Testis (tissue), 3 donors: Measurements from ENCODE around the gene HS3ST5. TPM values are rescaled to one million over a fixed set of nuclear protein-coding genes. Genes with fewer than 3 reads are reported as not detected.

ENCODE experiments used
- DNase-seq: peaks from one replicate; pipeline ENCODE4 v3.0.0-alpha.2; 2019
- H3K27ac ChIP-seq, 2 donors: fragments of 200-600 bp; sonication (generic); one replicate each; pipeline ENCODE4 v1.5.1; 2019
- H3K27me3 ChIP-seq: fragments of 200-600 bp; sonication (generic); one replicate; pipeline ENCODE4 v1.5.1; 2019
- H3K36me3 ChIP-seq: fragments of 200-600 bp; sonication (generic); one replicate; pipeline ENCODE4 v1.5.1; 2017; ENCODE audit warnings: low read depth; ENCODE audit errors: missing control alignments
- H3K4me1 ChIP-seq: fragments of 200-600 bp; sonication (generic); one replicate; pipeline ENCODE4 v1.5.1; 2019
- H3K4me3 ChIP-seq, 2 donors: fragments of 200-600 bp; sonication (generic); one replicate each; pipeline ENCODE4 v1.5.1; 2017 to 2019
- H3K9me3 ChIP-seq: fragments of 200-600 bp; sonication (generic); one replicate; pipeline ENCODE4 v1.5.1; 2017
- CTCF ChIP-seq, 3 experiments: fragments of 450-650 bp in 2 of 3; fragments of 200-600 bp in 1 of 3; sonication (generic) in 1 of 3; IDR thresholded peaks; one replicate each; pipeline ENCODE4 v1.5.1; 2016 to 2019; ENCODE audit warnings: antibody characterized with exemption in 3 of 3, mild to moderate bottlenecking in 2 of 3, moderate library complexity in 1 of 3
- POLR2A ChIP-seq: fragments of 450-650 bp; IDR thresholded peaks from one replicate; pipeline ENCODE4 v1.6.1; 2017; ENCODE audit warnings: antibody characterized with exemption, mild to moderate bottlenecking, moderate library complexity
- WGBS, 2 donors: methylation state at CpG; one replicate each; pipeline ENCODE4 v1.1.5; 2018; 5-methylcytosine and 5-hydroxymethylcytosine counted together
- intact Hi-C: fragments of 100-400 bp; cut with DNase I; formaldehyde crosslinking; loops from one replicate; pipeline ENCODE4 v1.15.1; 2023; ENCODE audit warnings: low total_unique reads
- polyA plus RNA-seq: library from polyadenylated mRNA; stranded (reverse); fragments of 350-450 nt; fragmentation: Illumina TruSeq; extraction: RNeasy Lipid Tissue Mini Kit (QIAGEN cat#74804); gene quantifications from one replicate; pipeline ENCODE4 v1.2.3, GENCODE V29; 2014; ENCODE audit warnings: low read depth, low replicate concordance; ENCODE audit not compliant: insufficient read depth
- total RNA-seq, 2 donors: library from RNA; depleted of rRNA; stranded (reverse); fragments of >200 nt; gene quantifications; one replicate each; pipeline ENCODE4 v1.2.3, GENCODE V29; 2016

Gene HS3ST5
- total and polyA plus RNA-seq, 3 donors from 2014 or later, result 0.12 to 0.20 (median 0.16) TPM

GRCh38 chr6:114100215-114100994 is 242.4 kb downstream of the HS3ST5 start:
- intact Hi-C loops, result no loop called here
- H3K27ac ChIP-seq, result no peak overlapping the region
- 85 to 91% methylated on average over 10 of the region's 10 CpGs for WGBS, 2 donors
- no peaks in the 10 kb centered on the region for H3K4me1 ChIP-seq
- no peak overlapping the region for H3K4me3 ChIP-seq
- DNase-seq, result no peak
- no peaks in the 10 kb centered on the region for H3K36me3 ChIP-seq
- TF ChIP-seq CTCF (IDR thresholded peaks at IDR 0.05), result no peak
- no peak for TF ChIP-seq POLR2A
- no peaks in the 10 kb centered on the region for H3K27me3 ChIP-seq
- no peaks in the 10 kb centered on the region for H3K9me3 ChIP-seq

- Histone ChIP-seq H3K9me3 (no peaks in the 10 kb centered on the region), H3K27ac (no peak overlapping the region), H3K36me3 (no peaks in the 10 kb centered on the region), H3K27me3 (no peaks in the 10 kb centered on the region), H3K4me1 (no peaks in the 10 kb centered on the region), H3K4me3 (no peak overlapping the region)
- DNase-seq, result peak; percentile 17
- intact Hi-C loops, result no loop called here
- 11 to 21% methylated on average over 2 of the region's 2 CpGs for WGBS, 2 donors
- TF ChIP-seq POLR2A (no peak), CTCF (IDR thresholded peaks at IDR 0.05) (peak; percentile 53 to 94 (median 57))
Measured at GRCh38 chr6:114096561-114097172, 246.2 kb downstream of the HS3ST5 start.

- TF ChIP-seq POLR2A, result no peak
- TF ChIP-seq CTCF (IDR thresholded peaks at IDR 0.05), result no peak
- Histone ChIP-seq H3K9me3 (no peaks in the 10 kb centered on the region), H3K27ac (no peak overlapping the region), H3K36me3 (no peaks in the 10 kb centered on the region), H3K4me3 (no peak overlapping the region), H3K4me1 (no peaks in the 10 kb centered on the region), H3K27me3 (no peaks in the 10 kb centered on the region)
- intact Hi-C loops, result no loop called here
- 93 to 100% methylated on average over 2 of the region's 2 CpGs for whole genome bisulfite sequencing, 2 donors
- DNase-seq, result no peak
Measured at GRCh38 chr6:114092943-114093342, 249.9 kb downstream of the HS3ST5 start.

GRCh38 chr6:114090626-114091025 is 252.2 kb downstream of the HS3ST5 start:
- WGBS, 2 donors, result 20 to 25% methylated on average over 4 of the region's 4 CpGs
- H3K9me3 ChIP-seq, result no peaks in the 10 kb centered on the region
- intact Hi-C loops, result no loop called here
- no peaks in the 10 kb centered on the region for H3K4me1 ChIP-seq
- H3K27ac ChIP-seq, result no peak overlapping the region
- H3K36me3 ChIP-seq, result no peaks in the 10 kb centered on the region
- H3K4me3 ChIP-seq, result no peak overlapping the region
- DNase-seq, result no peak
- TF ChIP-seq POLR2A, result no peak
- no peak for TF ChIP-seq CTCF (IDR thresholded peaks at IDR 0.05)
- H3K27me3 ChIP-seq, result no peaks in the 10 kb centered on the region
